ENCODE data around the gene MEIS2.

The MEIS2 gene

GRCh38 chr15:37077623-37078351 lies 22.6 kb downstream of the MEIS2 start:
- no peak for DNase-seq (ENCODE audit: low spot score)

DNA sequence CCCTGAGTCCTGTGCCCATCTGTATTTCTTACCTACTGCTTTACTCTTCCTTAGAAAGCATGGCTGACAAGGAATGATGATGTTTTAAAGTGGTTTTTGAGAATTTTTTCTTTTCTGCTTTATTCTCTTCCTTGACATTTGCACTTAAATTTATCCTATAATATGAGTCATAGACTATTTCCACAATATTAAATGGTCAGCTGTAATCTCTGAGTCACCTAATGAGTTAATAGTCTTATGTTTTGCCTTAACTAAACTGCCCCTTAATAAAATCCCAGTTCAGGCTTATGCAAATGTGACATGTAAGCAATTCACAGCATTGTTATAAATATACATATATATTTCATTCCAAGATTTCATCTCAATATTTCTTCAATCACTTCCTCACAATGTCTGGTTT lies 23.8 kb downstream of the MEIS2 start:
- DNase-seq (ENCODE audit: low spot score) = no peak

DNA sequence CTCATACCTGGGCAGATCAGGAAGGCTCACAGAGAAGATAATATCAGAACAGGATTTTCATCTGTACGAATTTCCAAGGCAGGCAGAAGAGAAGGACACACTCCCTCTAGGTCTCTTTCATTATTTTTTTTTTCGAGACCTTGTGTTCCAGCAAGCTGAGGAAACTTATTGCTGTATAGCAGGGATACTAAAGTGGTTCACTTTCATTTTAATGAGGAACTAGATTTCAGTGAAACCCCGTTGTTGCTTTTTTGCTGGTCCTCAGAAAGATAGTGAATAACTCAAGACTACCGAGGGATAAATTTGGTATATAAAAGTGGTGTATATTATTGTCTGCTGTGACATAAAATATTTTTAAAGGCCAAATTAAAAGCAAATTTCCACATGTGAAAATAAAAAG lies 24.6 kb downstream of the MEIS2 start:
- DNase-seq (ENCODE audit: low spot score) = no peak

DNA sequence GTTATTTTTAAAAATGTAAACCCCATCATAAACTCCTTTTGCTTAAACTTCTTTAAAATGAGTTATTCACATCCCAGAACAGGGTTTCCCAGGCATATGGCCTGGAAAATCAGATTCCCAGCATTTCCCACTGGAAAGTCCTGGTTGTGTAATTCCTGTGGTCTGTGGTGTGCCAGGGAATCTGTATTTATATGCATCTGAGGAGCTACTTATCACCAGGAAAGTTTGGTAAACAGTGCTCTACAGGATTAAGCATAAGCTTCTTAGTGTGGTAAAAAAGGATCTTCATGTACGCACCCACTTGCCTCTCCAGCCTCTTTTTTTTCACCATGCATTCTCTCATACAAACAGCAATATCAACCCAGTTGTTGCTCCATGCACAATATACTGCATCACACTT lies 28.2 kb downstream of the MEIS2 start:
- no peak for DNase-seq (ENCODE audit: low spot score)

DNA sequence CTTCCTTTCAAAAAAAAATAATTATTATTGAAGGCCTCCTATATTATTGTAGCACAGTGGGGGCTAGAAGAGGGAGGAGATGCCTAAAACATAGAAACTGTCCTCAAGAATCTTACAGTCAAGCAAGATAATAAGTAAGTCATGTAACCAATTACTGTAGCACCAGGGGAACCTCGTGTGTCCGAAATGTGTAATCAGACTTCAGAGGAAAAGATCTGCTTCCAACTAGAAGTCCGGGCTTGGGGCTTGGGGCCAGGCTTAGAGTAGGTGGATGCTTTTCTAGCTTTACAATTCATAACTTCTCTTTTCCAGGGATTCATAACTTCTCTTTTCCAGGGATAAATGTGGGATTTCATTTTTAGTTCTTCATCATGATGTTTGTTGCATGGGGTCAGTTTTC lies 29.2 kb downstream of the MEIS2 start:
- DNase-seq (ENCODE audit: low spot score) = no peak

- DNase-seq (ENCODE audit: low spot score) = no peak
Observed at GRCh38 chr15:37070686-37071085, 29.7 kb downstream of the MEIS2 start.

DNA sequence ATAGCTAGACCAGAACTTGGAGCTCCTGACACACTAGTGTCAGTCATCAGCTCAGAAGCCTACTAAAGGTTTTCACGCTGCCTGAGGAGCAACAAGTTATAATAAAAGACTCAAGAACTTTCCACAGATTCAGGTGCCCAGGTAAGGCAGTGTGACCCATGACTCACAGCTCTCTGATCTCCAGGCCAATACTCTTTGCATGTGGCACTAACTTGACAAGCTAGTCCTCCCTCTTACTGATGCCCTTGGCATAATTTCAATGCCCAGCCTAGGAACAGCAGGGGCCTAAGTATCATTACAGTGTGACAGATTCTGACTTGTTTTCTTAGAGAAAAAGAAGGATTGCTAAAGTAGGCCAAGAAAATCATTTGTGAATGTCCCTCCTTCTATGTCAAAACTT lies 38.4 kb downstream of the MEIS2 start:
- no peak for DNase-seq (ENCODE audit: low spot score)

DNA sequence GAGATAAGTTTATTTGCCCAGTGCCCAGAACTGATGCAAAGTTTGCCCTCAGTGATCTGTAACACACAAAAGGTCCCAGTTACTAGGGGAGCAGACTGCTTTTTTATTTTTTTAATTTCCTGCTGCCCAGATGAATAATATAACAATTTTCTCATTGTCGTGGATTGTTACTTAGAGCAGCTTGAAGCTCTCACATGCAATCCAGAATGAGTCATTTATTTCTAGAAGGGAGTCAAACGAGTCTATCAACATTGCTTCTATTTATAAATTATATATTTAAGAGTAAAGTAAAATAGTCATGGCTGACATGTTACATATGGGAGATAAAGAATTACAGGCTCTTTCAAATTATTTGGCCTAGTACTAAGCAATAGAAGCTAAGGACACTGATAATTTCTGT lies 41.3 kb downstream of the MEIS2 start:
- no peak for DNase-seq (ENCODE audit: low spot score)

GRCh38 chr15:37058316-37058985 lies 41.9 kb downstream of the MEIS2 start:
- no peak for DNase-seq (ENCODE audit: low spot score)

- DNase-seq (ENCODE audit: low spot score) = no peak
Observed at GRCh38 chr15:37057831-37058230, 42.5 kb downstream of the MEIS2 start.

DNA sequence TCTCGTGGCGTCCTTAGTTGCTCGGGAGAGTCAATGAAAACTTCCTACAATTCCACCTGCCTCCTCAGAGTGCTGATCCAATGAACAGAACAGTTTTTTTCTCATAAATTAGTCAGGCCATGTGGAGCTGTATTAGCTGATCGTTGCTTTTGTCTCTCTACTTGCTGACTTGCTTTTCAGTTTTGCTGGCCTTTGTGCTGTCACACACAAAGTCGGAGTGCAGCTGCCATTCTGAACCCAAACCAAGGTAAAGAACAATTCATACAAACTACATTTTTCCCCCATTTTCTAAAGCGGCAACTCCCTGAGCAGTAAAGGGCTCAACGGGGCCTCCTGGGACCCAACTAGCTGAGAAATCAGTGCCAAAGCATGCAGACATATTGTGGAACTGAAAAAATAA lies 43.1 kb downstream of the MEIS2 start:
- no peak for DNase-seq (ENCODE audit: low spot score)

GRCh38 chr15:37056177-37057121 lies 43.9 kb downstream of the MEIS2 start:
- no peak for DNase-seq (ENCODE audit: low spot score)

- no peak for DNase-seq (ENCODE audit: low spot score)
Observed at GRCh38 chr15:37055481-37055880, 44.9 kb downstream of the MEIS2 start.

DNA sequence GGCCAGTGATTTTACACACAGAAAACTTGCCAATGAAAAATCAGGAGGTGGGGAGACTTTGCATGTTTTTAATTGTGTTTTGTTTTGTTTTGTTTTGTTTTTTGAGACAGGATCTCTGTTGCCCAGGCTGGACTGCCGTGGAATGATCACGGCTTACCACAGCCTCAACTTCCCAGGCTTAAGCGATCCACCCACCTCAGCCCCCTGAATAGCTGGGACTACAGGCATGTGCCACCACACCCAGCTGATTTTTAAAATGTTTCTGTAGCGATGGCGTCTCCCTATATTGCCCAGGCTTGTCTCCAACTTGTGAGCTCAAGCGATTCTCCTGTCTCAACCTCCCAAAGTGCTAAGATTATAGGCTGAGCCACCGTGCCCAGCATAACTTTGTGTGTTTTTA lies 46.0 kb downstream of the MEIS2 start:
- no peak for DNase-seq (ENCODE audit: low spot score)

GRCh38 chr15:37053166-37053565 lies 47.2 kb downstream of the MEIS2 start:
- DNase-seq (ENCODE audit: low spot score) = no peak

GRCh38 chr15:37050345-37050744 lies 50.0 kb downstream of the MEIS2 start:
- no peak for DNase-seq (ENCODE audit: low spot score)

GRCh38 chr15:37046876-37047614 lies 53.3 kb downstream of the MEIS2 start:
- DNase-seq (ENCODE audit: low spot score) = no peak

- DNase-seq (ENCODE audit: low spot score) = no peak
Observed at GRCh38 chr15:37045859-37046740, 54.2 kb downstream of the MEIS2 start.

DNA sequence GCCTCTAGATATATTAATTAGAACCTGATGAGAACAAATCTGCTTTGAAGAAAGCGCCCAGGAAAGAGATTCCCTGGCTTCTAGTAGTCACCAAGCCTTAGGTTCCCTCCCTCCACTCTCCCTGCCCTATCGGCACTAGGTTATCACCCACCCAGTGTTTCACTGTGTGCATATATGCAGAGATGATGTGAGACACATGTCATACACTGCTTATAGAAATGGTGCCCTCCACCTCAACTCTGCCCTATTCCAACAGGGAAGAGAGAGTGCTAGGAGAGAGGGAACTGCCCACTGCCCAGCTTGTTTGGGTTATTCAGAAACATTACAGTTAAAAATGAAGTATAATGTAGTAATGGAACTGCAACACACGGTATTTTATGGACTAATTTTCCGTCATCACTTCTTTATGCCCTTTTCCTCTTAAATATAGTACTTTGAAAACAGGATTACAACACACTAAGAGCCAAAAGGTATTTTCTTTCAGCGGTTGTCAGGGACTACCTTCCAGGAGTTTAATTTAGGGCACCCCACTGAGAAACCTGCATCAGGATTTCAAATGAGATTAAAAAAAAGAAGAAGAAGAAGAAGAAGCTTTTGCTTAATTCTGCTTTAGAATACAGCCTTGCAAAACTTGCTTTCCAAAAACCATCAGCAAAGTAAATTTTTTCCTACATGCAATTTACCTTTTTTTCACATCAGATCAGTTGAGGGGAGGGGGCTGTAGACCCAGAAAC lies 55.3 kb downstream of the MEIS2 start:
- no peak for DNase-seq (ENCODE audit: low spot score)

- no peak for DNase-seq (ENCODE audit: low spot score)
Observed at GRCh38 chr15:37041836-37042235, 58.5 kb downstream of the MEIS2 start.

All from RKO (cell line).